GM18868 (cell line): Measurements from ENCODE around the gene SLC39A3.

Experiments used
- ATAC-seq: cut with Tn5 transposase; IDR thresholded peaks from one replicate; pipeline ENCODE4 v1.9.1; 2021; ENCODE audit warnings: mild to moderate bottlenecking, moderate library complexity; ENCODE audit not compliant: unreplicated experiment

The SLC39A3 gene

GRCh38 chr19:2750808-2751437 is 11.1 kb upstream of the SLC39A3 start:
- no peak for ATAC-seq

GRCh38 chr19:2747349-2747748 is 7.5 kb upstream of the SLC39A3 start:
- ATAC-seq = no peak

- ATAC-seq = no peak
Observed at GRCh38 chr19:2744113-2744512, 4.3 kb upstream of the SLC39A3 start.

DNA sequence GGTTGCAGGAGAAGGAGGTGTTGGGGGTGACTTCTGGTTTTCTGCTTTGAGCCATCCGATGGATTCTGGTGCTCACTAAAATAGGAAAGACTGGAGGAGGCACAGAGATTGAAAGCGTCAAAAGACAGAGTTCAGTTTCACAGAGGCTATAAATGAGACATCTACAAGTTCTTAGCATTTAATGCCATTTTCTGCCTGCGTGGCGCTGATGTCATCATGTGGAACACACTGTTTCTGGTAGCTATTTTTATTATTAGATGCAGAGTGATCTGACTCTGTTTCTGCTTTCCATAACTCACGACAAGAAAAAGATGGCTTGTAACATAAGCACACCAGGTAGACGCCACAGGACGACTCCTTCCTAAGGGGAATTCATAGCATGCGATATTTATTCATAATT is 3.3 kb upstream of the SLC39A3 start:
- ATAC-seq = no peak

DNA sequence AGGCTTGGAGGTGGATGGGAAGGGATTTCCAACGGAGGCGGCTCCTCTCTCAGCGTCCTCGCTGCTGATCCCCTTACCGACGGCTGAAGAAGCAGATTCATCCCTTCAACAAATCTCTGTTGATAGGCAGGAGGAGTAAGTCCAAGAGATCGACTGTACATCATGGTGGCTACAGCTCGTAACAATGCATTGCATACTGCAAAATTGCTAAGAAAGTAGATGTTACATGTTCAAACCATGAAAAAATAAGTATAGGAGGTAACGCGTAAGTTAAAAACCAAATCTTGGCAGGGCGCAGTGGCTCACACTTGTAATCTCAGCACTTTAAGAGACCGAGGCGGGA is 468 bp upstream of the SLC39A3 start:
- ATAC-seq = no peak

DNA sequence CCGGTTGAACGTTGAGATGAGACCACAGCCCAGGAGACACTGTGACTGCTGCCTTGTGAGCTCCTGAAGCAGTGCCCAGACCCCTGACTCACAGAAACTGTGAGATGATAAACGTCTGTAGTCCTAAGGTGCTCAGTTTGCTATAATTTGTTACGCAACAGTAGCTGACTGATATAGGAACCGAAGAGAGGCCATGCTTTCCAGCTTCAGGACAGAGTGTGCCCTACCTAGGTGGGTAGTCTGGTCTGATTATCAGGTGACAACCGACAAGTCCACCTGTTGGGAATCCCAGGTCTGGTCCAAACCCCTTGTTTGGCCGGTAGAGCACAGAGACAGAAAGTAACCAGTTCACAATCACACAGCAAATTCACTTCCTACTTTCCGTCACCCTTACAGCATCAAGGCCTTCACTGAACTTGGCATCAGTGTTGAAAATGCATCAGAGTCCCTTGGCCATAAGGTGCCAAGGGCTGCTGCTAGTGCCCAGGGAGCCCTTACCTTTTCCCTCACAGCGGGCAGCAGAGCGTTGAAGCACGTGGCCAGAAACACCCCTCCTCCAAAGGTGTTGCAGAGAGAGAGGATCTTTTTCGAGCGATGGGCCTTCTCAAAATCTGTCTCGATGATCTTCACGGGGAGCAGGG is 3.1 kb downstream of the SLC39A3 start:
- ATAC-seq = no peak

GRCh38 chr19:2735374-2735773 is 4.4 kb downstream of the SLC39A3 start:
- no peak for ATAC-seq

DNA sequence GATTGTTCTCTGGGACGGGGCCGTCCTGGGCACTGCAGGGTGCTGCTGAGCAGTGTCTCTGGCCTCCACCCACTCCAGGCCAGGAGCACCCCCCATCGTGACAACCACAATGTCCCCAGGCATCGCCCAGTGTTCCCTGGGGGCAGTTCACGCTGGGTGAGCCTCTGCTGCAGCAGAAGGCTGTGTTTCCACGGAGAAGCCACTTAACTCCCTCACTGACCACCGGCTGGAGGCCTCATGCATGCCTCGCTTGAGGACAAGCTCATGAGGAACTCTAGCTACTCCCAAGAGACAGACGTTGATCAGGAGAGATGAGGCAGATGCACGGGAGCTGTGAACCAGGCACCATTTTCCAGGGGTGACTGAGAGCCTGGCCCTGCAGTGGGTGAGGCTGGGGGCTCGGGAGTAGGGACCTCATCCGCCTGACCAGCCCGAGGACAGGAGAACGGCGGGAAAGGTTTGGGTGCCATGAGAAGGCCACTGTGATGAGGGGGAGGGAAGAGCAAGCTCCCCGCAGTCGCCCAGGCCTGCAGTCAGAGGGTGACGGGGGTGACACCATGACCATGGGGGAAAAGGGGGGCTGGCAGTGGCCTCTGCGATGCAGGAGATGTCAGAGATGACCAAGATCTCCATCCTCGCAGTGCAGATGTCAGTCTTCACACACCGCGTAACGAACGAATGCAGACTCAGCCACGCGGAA is 5.1 kb downstream of the SLC39A3 start:
- no peak for ATAC-seq

GRCh38 chr19:2733930-2734588 is 5.8 kb downstream of the SLC39A3 start:
- ATAC-seq = no peak

DNA sequence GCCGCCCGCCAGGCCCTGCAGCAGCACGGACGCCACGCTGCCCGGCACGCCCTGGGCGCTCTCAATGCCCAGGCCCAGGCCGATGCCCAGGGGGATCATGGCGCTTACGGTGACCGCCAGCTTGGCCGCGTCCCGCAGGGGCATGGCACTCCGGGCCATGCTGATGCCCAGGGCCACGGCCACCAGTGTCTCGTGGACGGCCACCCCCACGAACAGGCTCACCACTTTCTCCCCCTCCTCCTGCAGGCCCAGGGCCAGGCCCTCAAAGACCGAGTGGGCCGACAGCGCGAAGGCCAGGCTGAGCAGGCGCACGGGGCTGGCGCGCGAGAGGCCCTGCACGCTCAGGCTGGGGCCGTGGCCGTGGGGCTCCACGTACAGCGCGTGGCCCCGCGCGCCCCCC is 6.9 kb downstream of the SLC39A3 start:
- ATAC-seq = no peak

DNA sequence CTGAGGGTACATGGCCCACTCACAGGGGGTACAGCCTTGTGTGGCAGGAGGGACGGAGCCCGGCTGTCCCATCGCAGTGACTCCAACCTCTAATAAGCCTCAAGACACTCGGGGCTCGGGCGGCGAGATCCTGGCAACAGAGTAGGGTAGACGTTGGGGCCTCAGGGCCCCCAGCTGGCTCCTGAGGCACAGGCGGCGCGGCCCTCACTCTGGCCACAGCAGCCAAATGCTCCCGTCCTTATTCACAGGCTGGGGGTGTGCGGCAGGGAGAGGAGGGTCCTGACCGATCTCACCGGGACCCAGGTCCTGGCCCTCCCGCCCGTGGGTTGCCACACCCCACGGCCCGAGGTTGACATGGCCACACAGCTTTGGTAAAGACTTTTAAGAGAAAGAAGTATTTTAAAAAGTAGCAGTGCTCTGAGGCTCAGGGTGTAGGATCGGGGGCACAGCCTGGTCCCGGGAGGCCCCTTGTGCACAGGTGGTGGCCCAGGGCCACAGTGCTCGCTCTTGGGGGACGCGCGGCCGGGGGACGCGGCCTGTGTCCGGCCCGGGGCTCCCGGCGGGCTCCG is 7.6 kb downstream of the SLC39A3 start:
- no peak for ATAC-seq

DNA sequence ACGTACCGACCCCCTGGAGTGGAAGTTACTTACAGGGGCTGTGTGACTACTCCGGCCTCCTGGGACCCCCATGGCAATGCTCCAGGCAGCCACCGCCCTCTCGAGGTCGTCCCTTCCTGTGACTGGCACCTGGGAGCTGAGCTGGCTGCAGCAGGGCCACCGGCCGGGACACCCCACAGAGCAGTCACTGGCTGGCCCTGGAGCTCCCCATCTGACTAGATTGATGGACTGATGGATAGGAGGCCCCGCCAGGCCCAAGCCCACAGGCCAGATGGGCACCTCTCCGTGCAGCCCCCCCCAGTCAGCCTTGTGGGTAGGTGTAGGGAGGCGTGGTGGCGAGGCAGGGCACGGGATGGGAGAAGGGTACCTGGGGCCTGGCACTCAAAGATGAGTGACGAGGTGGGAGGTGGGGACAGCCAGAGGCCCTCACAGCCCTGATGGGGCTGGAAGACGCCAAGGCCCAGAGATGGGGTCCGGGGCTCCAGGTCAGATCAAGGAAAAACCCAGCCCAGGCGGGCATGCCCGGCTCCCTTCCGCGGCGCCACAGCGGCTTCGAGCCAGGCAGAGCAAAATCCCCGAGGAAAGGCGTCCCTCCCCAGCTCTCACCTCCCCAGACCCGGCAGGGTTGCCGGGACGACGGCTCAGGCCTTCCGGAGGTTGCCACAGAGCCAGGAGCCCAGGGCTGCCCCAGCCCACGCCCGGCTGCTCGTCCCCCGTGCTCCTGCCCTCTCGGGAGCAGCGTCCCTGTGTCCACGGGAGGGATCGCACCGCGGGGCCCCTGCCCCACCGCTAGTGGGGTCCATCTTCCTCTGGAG is 8.4 kb downstream of the SLC39A3 start:
- ATAC-seq = no peak

- no peak for ATAC-seq
Observed at GRCh38 chr19:2729943-2730818, 9.6 kb downstream of the SLC39A3 start.

- no peak for ATAC-seq
Observed at GRCh38 chr19:2728783-2729387, 10.9 kb downstream of the SLC39A3 start.

- no peak for ATAC-seq
Observed at GRCh38 chr19:2727640-2727944, 12.2 kb downstream of the SLC39A3 start.

DNA sequence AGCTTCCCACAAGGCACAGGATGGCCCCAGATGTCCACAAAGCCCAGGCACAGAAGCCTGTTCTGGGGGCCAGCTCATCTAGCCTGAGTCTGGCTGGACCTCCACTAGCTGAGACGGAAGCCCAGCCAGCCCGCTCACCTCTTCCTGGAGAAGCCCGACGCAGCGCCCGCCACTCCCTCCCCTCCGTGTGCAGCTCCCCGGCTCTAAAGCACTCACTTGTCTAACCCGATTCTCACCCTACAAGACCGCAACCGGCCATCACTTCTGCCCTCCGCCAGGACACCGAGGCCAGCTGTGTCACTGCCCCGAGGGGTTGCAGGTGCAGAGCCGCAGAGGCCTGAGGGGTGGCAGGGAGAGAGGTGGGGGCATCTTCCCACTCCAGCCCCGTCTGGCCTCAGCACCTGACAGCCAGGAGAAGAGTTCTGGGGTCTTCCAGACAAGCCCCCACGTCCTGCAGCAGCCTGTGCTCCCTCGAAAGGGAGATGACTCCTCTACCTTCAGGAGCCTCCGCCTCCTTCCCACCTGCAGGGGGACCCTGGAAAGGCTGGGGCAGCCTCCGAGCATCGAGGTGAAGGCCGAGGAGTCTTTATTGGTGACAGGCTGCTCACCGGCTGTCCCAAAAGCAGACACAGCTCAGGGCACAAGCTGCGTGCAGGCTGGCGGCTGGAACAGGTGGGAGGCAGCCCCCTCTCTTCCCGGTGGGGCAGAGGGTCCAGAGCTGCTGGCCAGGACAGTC is 12.7 kb downstream of the SLC39A3 start:
- no peak for ATAC-seq

- no peak for ATAC-seq
Observed at GRCh38 chr19:2726160-2726855, 13.5 kb downstream of the SLC39A3 start.

GRCh38 chr19:2724148-2724557 is 15.7 kb downstream of the SLC39A3 start:
- no peak for ATAC-seq
